Esophagus (tissue), 2 donors: Measurements from ENCODE around the gene RBMS1. TPM values are rescaled to one million over a fixed set of nuclear protein-coding genes. Genes with fewer than 3 reads are reported as not detected.

Experiments
- H3K27ac ChIP-seq, 2 donors: one replicate each; pipeline ENCODE4 v1.5.1; 2013; ENCODE audit warnings: low read depth in 2 of 2, mild to moderate bottlenecking in 2 of 2, inconsistent platforms in 1 of 2, low read length in 1 of 2, moderate library complexity in 1 of 2
- H3K27me3 ChIP-seq, 2 donors: one replicate each; pipeline ENCODE4 v1.6.1; 2013; ENCODE audit warnings: low read length in 2 of 2, control low read depth in 1 of 2, mild to moderate bottlenecking in 1 of 2; ENCODE audit not compliant: insufficient read depth in 2 of 2, control insufficient read depth in 1 of 2
- H3K36me3 ChIP-seq, 2 donors: one replicate each; pipeline ENCODE4 v1.6.1; 2013; ENCODE audit warnings: low read length in 1 of 2; ENCODE audit not compliant: control insufficient read depth in 2 of 2, insufficient read depth in 2 of 2
- H3K4me1 ChIP-seq, 2 donors: one replicate each; pipeline ENCODE4 v1.6.1; 2013; ENCODE audit warnings: low read length in 1 of 2; ENCODE audit not compliant: control insufficient read depth in 2 of 2, insufficient read depth in 2 of 2
- H3K4me3 ChIP-seq, 2 donors: one replicate each; pipeline ENCODE4 v1.5.1; 2013; ENCODE audit warnings: low read length in 2 of 2, mild to moderate bottlenecking in 2 of 2, low read depth in 1 of 2, moderate library complexity in 1 of 2
- H3K9me3 ChIP-seq, 2 donors: one replicate each; pipeline ENCODE4 v1.6.1; 2013; ENCODE audit warnings: mild to moderate bottlenecking in 2 of 2, low read depth in 1 of 2, low read length in 1 of 2, moderate library complexity in 1 of 2; ENCODE audit not compliant: control insufficient read depth in 2 of 2, insufficient read depth in 1 of 2
- WGBS, 2 donors: extraction: QIAGEN DNeasy Blood & Tissue Kit; methylation state at CpG; one replicate each; pipeline ENCODE4 v1.1.7; 2013; 5-methylcytosine and 5-hydroxymethylcytosine counted together
- polyA plus RNA-seq, 2 donors: library from polyadenylated mRNA; stranded (reverse); fragments of 200-250 nt; gene quantifications; one replicate each; pipeline ENCODE4 v1.2.3, GENCODE V29; 2013
- donor health status: healthy with polysubstance abuse.
- donor health status: Bipolar disorder and iron deficiency.

The RBMS1 gene
- polyA plus RNA-seq, 2 donors = 18.1 to 23.6 TPM

DNA sequence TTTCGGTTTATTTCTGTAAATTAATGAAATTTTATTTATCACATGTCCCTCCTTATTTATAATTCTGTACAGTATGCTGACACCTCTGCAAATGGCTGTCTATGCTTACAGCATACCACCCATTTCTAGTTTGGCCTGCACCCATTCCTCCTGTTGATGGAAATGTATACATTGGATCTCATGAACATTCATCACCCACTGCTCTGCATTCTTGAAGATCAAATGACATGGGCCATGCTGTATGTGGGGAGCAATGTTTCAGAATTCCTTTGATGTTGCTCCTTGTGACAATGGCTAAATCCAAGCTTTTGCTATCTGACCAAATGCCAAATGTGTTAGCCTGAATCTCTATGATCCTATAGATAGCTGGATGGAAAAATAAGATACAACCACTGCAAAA is 238.2 kb downstream of the RBMS1 start:
- Histone ChIP-seq H3K36me3 (no peaks in the 10 kb centered on the region), H3K27ac (no peak overlapping the region), H3K27me3 (no peaks in the 10 kb centered on the region), H3K4me1 (peaks cover 0 to 2% of the 10 kb centered on the region in 2 donors), H3K4me3 (no peak overlapping the region), H3K9me3 (no peaks in the 10 kb centered on the region)
- 95 to 97% methylated on average over 1 of the region's 1 CpG for WGBS, 2 donors

DNA sequence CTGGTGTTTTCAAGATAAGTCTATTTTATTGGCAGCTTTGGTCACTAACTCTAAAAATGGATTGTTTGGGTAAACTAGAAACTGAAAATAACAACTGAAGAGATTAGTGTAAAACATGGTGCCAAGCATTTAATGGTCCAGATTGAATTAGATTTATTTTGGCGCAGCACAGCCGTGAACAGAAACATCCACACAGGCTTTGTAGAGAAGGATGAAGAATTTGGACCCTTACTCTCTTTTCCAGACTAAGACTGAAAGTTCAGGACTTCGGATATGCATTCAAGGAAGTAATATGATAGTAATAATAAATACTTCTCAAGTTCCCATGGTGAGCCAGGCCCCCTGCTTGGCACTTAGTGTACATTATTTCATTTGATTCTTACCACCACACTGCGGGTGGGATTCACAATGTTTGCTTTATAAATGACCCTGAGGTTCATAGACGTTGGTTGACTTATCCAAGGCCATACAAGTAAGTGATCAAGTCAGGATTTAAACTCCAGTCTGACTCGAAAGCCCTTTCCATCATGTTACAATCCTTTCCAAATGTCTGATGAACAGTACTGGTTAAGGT is 239.3 kb downstream of the RBMS1 start:
- Histone ChIP-seq H3K4me3 (no peak overlapping the region), H3K36me3 (no peaks in the 10 kb centered on the region), H3K9me3 (no peaks in the 10 kb centered on the region), H3K4me1 (peaks cover 0 to 3% of the 10 kb centered on the region in 2 donors), H3K27me3 (no peaks in the 10 kb centered on the region), H3K27ac (no peak overlapping the region)
- WGBS, 2 donors = 83 to 89% methylated on average over 6 of the region's 6 CpGs

GRCh38 chr2:160253440-160254188 is 240.0 kb downstream of the RBMS1 start:
- no peak overlapping the region for H3K4me3 ChIP-seq
- H3K27ac ChIP-seq = no peak overlapping the region
- H3K36me3 ChIP-seq = no peaks in the 10 kb centered on the region
- H3K9me3 ChIP-seq = no peaks in the 10 kb centered on the region
- H3K4me1 ChIP-seq = peaks cover 0 to 5% of the 10 kb centered on the region in 2 donors
- H3K27me3 ChIP-seq = no peaks in the 10 kb centered on the region
- 58 to 68% methylated on average over 9 of the region's 9 CpGs for WGBS, 2 donors

- Histone ChIP-seq H3K9me3 (no peaks in the 10 kb centered on the region), H3K36me3 (no peaks in the 10 kb centered on the region), H3K27me3 (no peaks in the 10 kb centered on the region), H3K4me1 (peaks cover 0 to 5% of the 10 kb centered on the region in 2 donors), H3K4me3 (no peak overlapping the region), H3K27ac (no peak overlapping the region)
- 63 to 77% methylated on average over 1 of the region's 1 CpG for WGBS, 2 donors
These were observed 240.7 kb downstream of the RBMS1 start for GRCh38 chr2:160252900-160253299.

- Histone ChIP-seq H3K27ac (no peak overlapping the region), H3K36me3 (no peaks in the 10 kb centered on the region), H3K9me3 (no peaks in the 10 kb centered on the region), H3K4me1 (peaks cover 0 to 6% of the 10 kb centered on the region in 2 donors), H3K27me3 (no peaks in the 10 kb centered on the region), H3K4me3 (no peak overlapping the region)
- 0 to 3% methylated on average over 1 of the region's 1 CpG for WGBS, 2 donors
These were observed 241.2 kb downstream of the RBMS1 start for GRCh38 chr2:160252278-160252887.

DNA sequence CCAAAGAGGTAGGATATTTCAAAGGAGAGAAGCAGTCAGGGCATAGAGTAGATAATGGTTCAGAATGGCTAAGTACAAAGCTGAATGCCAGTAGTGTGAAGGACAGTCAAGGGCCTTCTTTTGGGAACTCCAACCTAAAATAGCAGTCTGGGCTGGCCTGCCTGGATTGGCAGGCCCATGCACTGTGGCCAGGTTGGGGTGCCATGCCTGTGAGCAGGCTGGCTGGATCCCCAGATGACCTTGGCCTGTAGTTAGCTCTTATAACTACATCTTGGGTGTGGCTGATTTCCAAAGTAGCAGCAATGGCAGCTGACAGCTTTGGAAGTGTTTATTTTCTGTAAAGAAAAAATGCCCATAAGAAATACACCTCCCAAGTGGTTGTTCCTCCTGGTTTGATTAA is 242.0 kb downstream of the RBMS1 start:
- Histone ChIP-seq H3K9me3 (no peaks in the 10 kb centered on the region), H3K4me3 (no peak overlapping the region), H3K27me3 (no peaks in the 10 kb centered on the region), H3K36me3 (no peaks in the 10 kb centered on the region), H3K27ac (no peak overlapping the region), H3K4me1 (peaks cover 0 to 6% of the 10 kb centered on the region in 2 donors)

- Histone ChIP-seq H3K9me3 (no peaks in the 10 kb centered on the region), H3K4me1 (peaks cover 0 to 8% of the 10 kb centered on the region in 2 donors), H3K36me3 (no peaks in the 10 kb centered on the region), H3K27ac (no peak overlapping the region), H3K27me3 (no peaks in the 10 kb centered on the region), H3K4me3 (no peak overlapping the region)
- 76 to 92% methylated on average over 1 of the region's 1 CpG for WGBS, 2 donors
These were observed 243.7 kb downstream of the RBMS1 start for GRCh38 chr2:160249876-160250275.

- 67 to 78% methylated on average over 6 of the region's 6 CpGs for WGBS, 2 donors
These were observed 246.1 kb downstream of the RBMS1 start for GRCh38 chr2:160247296-160248035.

GRCh38 chr2:160246356-160246755 is 247.3 kb downstream of the RBMS1 start:
- peaks cover 0 to 8% of the 10 kb centered on the region in 2 donors for H3K4me1 ChIP-seq
- H3K4me3 ChIP-seq = no peak overlapping the region
- no peak overlapping the region for H3K27ac ChIP-seq
- no peaks in the 10 kb centered on the region for H3K27me3 ChIP-seq
- whole genome bisulfite sequencing, 2 donors = 78 to 84% methylated on average over 2 of the region's 2 CpGs
- H3K36me3 ChIP-seq = no peaks in the 10 kb centered on the region
- no peaks in the 10 kb centered on the region for H3K9me3 ChIP-seq

More at GRCh38 chr2:160247296-160248035, 246.1 kb downstream of the RBMS1 start:
- Histone ChIP-seq H3K9me3 (no peaks in the 10 kb centered on the region), H3K36me3 (no peaks in the 10 kb centered on the region), H3K4me1 (peaks cover 0 to 8% of the 10 kb centered on the region in 2 donors), H3K27ac (no peak overlapping the region), H3K4me3 (no peak overlapping the region), H3K27me3 (no peaks in the 10 kb centered on the region)
